K562 (cell line): Measurements from ENCODE around the gene KAZN. TPM values are rescaled to one million over a fixed set of nuclear protein-coding genes. Genes with fewer than 3 reads are reported as not detected.

Experiments
- ATAC-seq: fragments of 200-7000 bp; cut with Tn5 transposase; 3 replicates; pipeline ENCODE4 v1.9.1; 2020; ENCODE audit warnings: moderate library complexity
- BruUV-seq: library from RNA; stranded (reverse); fragments of 400-500 nt; replicated peaks from 2 replicates; lab custom pipeline; 2021; lab: Mats Ljungman, UMichigan
- CTCF ChIA-PET: fragments of 300-600 bp; formaldehyde crosslinking; extraction: SDS; loops from one replicate; lab custom pipeline; 2021; ENCODE audit warnings: low intra/inter-chr PET ratio; lab: Yijun Ruan, JAX
- POLR2A ChIA-PET: fragments of 300-600, 350-650 bp; sonication (Branson Sonifier 250); formaldehyde crosslinking; extraction: SDS; loops from one replicate; lab custom pipeline; 2021; ENCODE audit warnings: antibody characterized with exemption, inconsistent platforms; lab: Yijun Ruan, JAX
- DNase-seq, 4 experiments: peaks; one replicate each; pipeline versions ENCODE4 v3.0.0 to v3.0.0-alpha.2; 2011 to 2018; ENCODE audit warnings: low spot score in 3 of 4, mixed read lengths in 3 of 4; ENCODE audit errors: extremely low read depth in 1 of 4
- FAIRE-seq: peaks from 2 replicates; lab custom pipeline; 2011; peaks lifted over from hg19 to GRCh38; lab: Jason Lieb, UNC
- H2AFZ ChIP-seq: 2 replicates; pipeline ENCODE4 v1.6.0; 2011; ENCODE audit warnings: low read depth, low read length, control low read depth, inconsistent platforms
- H3K27ac ChIP-seq: fragments of 200-600 bp; 3 replicates; pipeline ENCODE4 v1.8.0; 2011; ENCODE audit warnings: low read depth, mild to moderate bottlenecking, control low read depth, inconsistent platforms, low read length, moderate library complexity, mixed read lengths; ENCODE audit errors: extremely low read depth
- H3K27me3 ChIP-seq, 2 experiments: fragments of 300-600 bp in 1 of 2; 2 replicates in 1 of 2; 3 replicates in 1 of 2; pipeline versions ENCODE4 v1.6.0 to v1.8.0; 2011; ENCODE audit warnings: inconsistent platforms in 2 of 2, low read length in 2 of 2, mild to moderate bottlenecking in 1 of 2, mixed read lengths in 1 of 2, moderate library complexity in 1 of 2; ENCODE audit not compliant: control insufficient read depth in 2 of 2, insufficient read depth in 2 of 2
- H3K36me3 ChIP-seq: fragments of 300-600 bp; 3 replicates; pipeline ENCODE4 v1.8.0; 2011; ENCODE audit warnings: mild to moderate bottlenecking, low read length, inconsistent platforms; ENCODE audit not compliant: control insufficient read depth, insufficient read depth
- H3K4me1 ChIP-seq, 2 experiments: fragments of 200-600 bp in 1 of 2; replicated peaks in 1 of 2; 2 replicates in 1 of 2; 3 replicates in 1 of 2; pipeline versions ENCODE4 v1.5.1 to v1.8.0; 2011; ENCODE audit warnings: inconsistent platforms in 2 of 2, low read length in 2 of 2, mild to moderate bottlenecking in 1 of 2, mixed read lengths in 1 of 2, moderate library complexity in 1 of 2; ENCODE audit not compliant: control insufficient read depth in 2 of 2, insufficient read depth in 2 of 2
- H3K4me2 ChIP-seq: 2 replicates; pipeline ENCODE4 v1.6.1; 2011; ENCODE audit warnings: low read length, control low read depth, inconsistent platforms, mixed read lengths; ENCODE audit not compliant: insufficient read depth
- H3K4me3 ChIP-seq: fragments of 200-600 bp; sonication (generic), shearing (Covaris generic); 2 replicates; pipeline ENCODE4 v1.5.1; 2016; ENCODE audit warnings: control low read depth, inconsistent platforms
- H3K79me2 ChIP-seq: fragments of 200-600 bp; 3 replicates; pipeline ENCODE4 v1.8.0; 2011; ENCODE audit warnings: low read length, inconsistent platforms; ENCODE audit not compliant: control insufficient read depth, insufficient read depth
- H3K9ac ChIP-seq, 2 experiments: 2 replicates each; pipeline versions ENCODE4 v1.6.0 to v1.6.1; 2011; ENCODE audit warnings: low read depth in 2 of 2, low read length in 2 of 2, control low read depth in 1 of 2, inconsistent platforms in 1 of 2, mild to moderate bottlenecking in 1 of 2, mixed read lengths in 1 of 2; ENCODE audit not compliant: insufficient read depth in 1 of 2
- H3K9me1 ChIP-seq: one replicate; pipeline ENCODE4 v1.6.0; 2011; ENCODE audit warnings: inconsistent platforms, mild to moderate bottlenecking, low read length, moderate library complexity; ENCODE audit not compliant: control insufficient read depth, insufficient read depth
- H3K9me3 ChIP-seq: replicated peaks from 2 replicates; pipeline ENCODE4 v1.5.1; 2011; ENCODE audit warnings: low read depth, low read length, inconsistent platforms; ENCODE audit not compliant: control insufficient read depth, insufficient read depth
- H4K20me1 ChIP-seq: replicated peaks from 2 replicates; pipeline ENCODE4 v1.6.1; 2011; ENCODE audit warnings: low read length, inconsistent platforms, mixed read lengths; ENCODE audit not compliant: control insufficient read depth, insufficient read depth
- RBM25 ChIP-seq: fragments of 200-400 bp; formaldehyde crosslinking; IDR thresholded peaks from 2 replicates; pipeline ENCODE4 v1.6.1; 2018; ENCODE audit warnings: low read length, low read depth, moderate library complexity; ENCODE audit not compliant: severe bottlenecking
- RNF2 ChIP-seq: sonication (generic); IDR thresholded peaks from 2 replicates; pipeline ENCODE4 v1.6.1; 2016
- ZNF239 ChIP-seq: fragments of 250-450 bp; sonication (Bioruptor Pico); IDR thresholded peaks from 2 replicates; pipeline ENCODE4 v1.4.0; 2020; ENCODE audit warnings: mild to moderate bottlenecking
- ZNF24 ChIP-seq: fragments of 450-650 bp; IDR thresholded peaks from 2 replicates; pipeline ENCODE4 v1.6.1; 2016
- ZNF584 ChIP-seq: fragments of 200-800 bp; sonication (Bioruptor generic); IDR thresholded peaks from 2 replicates; pipeline ENCODE4 v1.6.1; 2016; ENCODE audit warnings: low read depth, mild to moderate bottlenecking, missing genetic modification characterization, missing compliant biosample characterization
- ZNF696 ChIP-seq: fragments of 250-450 bp; sonication (Bioruptor Pico); conservative IDR thresholded peaks from 2 replicates; pipeline ENCODE4 v1.4.0; 2020; ENCODE audit warnings: mild to moderate bottlenecking, moderate library complexity
- WGBS: fragments of 100-300 bp; shearing (Covaris generic); methylation state at CpG from one replicate; pipeline ENCODE4 v1.1.6; 2016; ENCODE audit warnings: low coverage, mixed read lengths; ENCODE audit not compliant: insufficient coverage; ENCODE audit errors: missing lambda C conversion rate; 5-methylcytosine and 5-hydroxymethylcytosine counted together
- in situ Hi-C: fragments of 300-500 bp; cut with MboI; formaldehyde crosslinking; loops from 4 replicates; pipeline ENCODE4 v1.15.0; 2018; ENCODE audit warnings: inconsistent platforms, mixed read lengths
- intact Hi-C: fragments of 100-400 bp; cut with micrococcal nuclease; formaldehyde crosslinking; loops from 2 replicates; pipeline ENCODE4 v1.14.2; 2022
- polyA plus RNA-seq, 8 experiments: library from polyadenylated mRNA; depleted of rRNA in 4 of 8; stranded (reverse) in 5 of 8; unstranded in 3 of 8; fragments of >200 nt; fragmentation: Nextera tagmentation in 2 of 8; fragmentation: Illumina TruSeq in 1 of 8; extraction: Ambion mirVana in 2 of 8; extraction: Trizol in 1 of 8; gene quantifications; 2 replicates each; pipeline versions ENCODE4 v1.2.1 to v1.2.3, GENCODE V29; 2011 to 2014; ENCODE audit warnings: inconsistent platforms in 1 of 8, missing spikeins in 1 of 8
- total RNA-seq, 7 experiments: library from RNA; depleted of rRNA in 6 of 7; stranded (reverse); fragments of >200 nt in 6 of 7; fragmentation: Illumina TruSeq in 2 of 7; extraction: Trizol in 2 of 7; gene quantifications; 2 replicates each; pipeline versions ENCODE4 v1.2.1 to v1.2.3, GENCODE V29; 2011 to 2021; ENCODE audit warnings: low replicate concordance in 1 of 7

The KAZN gene
- total and polyA plus RNA-seq, 9 of the 15 experiments (the other 6 are each of a cell fraction or from before 2014, with no cell fraction given) = 2.1 to 21.6 (median 5.4) TPM

DNA sequence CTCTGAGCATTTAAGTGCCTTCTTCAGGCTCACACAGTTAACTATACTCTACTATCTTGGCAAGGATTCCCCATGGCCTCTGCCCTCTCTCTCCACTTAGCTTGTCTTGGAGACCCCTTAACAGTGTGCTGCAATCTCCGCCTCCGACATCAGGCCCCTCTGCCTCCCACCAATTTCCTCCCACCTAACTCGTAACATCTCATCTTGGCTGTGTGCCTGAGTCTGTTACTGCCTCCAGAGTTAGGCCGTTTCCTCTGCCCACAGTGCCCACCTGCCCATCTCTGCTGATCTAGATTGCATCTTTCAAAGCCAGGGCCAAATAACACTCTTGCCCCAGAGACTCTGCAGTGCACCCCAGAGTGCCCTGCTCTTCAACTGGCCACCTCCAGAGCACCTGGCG lies 310.8 kb downstream of the KAZN start:
- BruUV-seq = no TSS peak
- ATAC-seq (no peak), FAIRE-seq (no peak)
- Histone ChIP-seq H3K4me2 (no peak overlapping the region), H3K79me2 (no peaks in the 10 kb centered on the region), H3K27me3 (peaks cover 4 to 21% of the 10 kb centered on the region in 2 experiments; a peak in 3 of 5 replicates), H3K4me1 (peaks cover 0 to 4% of the 10 kb centered on the region in 2 experiments; a peak in 1 of 5 replicates), H3K4me3 (no peak overlapping the region), H3K9me1 (no peaks in the 10 kb centered on the region)
- intact Hi-C loops = no loop called here
- POLR2A ChIA-PET = no interaction called here
- TF ChIP-seq ZNF696 (CRISPR knock-in tag) (no peak), RBM25 (peak; percentile 63)
- TF ChIP-seq, all 486 proteins: peak for 1
- no peak for DNase-seq
- Histone ChIP-seq H3K36me3 (no peaks in the 10 kb centered on the region), H4K20me1 (peaks cover 3% of the 10 kb centered on the region; the same call in 1 of the 2 replicates), H3K9ac (no peak overlapping the region), H2AFZ (no peak overlapping the region), H3K27ac (no peak overlapping the region), H3K9me3 (no peaks in the 10 kb centered on the region)
- in situ Hi-C loops = no loop called here
- 26% methylated on average over 5 of the region's 5 CpGs for WGBS
- CTCF ChIA-PET = no interaction called here

DNA sequence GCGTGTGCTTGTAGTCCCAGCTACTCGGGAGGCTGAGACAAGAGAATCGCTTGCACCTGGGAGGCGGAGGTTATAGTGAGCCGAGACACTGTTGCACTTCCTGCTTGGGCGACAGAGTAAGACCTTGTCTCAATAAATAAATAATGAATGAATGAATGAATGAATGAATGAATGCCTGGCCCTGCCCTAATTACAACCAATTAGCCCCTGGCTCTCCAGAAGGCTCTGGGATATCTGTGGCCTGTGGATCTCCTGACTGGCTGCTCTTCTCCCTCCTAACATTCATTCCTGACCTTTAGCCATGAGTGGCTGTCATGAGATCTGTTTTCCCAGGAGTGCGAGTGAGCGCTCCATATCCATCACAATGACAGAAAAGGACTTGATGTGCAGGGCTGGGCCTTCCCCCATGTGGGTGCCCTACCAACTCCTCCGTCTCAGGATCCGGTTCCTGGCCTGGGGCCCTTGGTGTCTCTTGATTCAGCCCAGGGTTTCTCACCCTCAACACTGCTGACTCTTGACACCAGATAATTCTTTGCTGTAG lies 311.5 kb downstream of the KAZN start:
- ChIA-PET POLR2A (no interaction called here), CTCF (no interaction called here)
- TF ChIP-seq ZNF24 (peak; percentile 93), RNF2 (no peak), ZNF584 (CRISPR knock-in tag) (no peak), ZNF239 (CRISPR knock-in tag) (no peak)
- 37% methylated on average over 10 of the region's 10 CpGs for WGBS
- no peak for FAIRE-seq
- Histone ChIP-seq H2AFZ (no peak overlapping the region), H4K20me1 (peaks cover 3% of the 10 kb centered on the region; the same call in 1 of the 2 replicates), H3K27me3 (peaks cover 4 to 21% of the 10 kb centered on the region in 2 experiments; a peak in 3 of 5 replicates), H3K9me1 (no peaks in the 10 kb centered on the region), H3K27ac (no peak overlapping the region), H3K9me3 (no peaks in the 10 kb centered on the region), H3K4me2 (no peak overlapping the region), H3K4me1 (peaks cover 0 to 4% of the 10 kb centered on the region in 2 experiments; a peak in 1 of 5 replicates), H3K9ac (no peak overlapping the region), H3K36me3 (no peaks in the 10 kb centered on the region), H3K79me2 (no peaks in the 10 kb centered on the region), H3K4me3 (no peak overlapping the region)
- intact Hi-C loops (no loop called here), in situ Hi-C loops (no loop called here)
- no peak for ATAC-seq
- no TSS peak for BruUV-seq
- DNase-seq = no peak
